Measurements from ENCODE around the gene TOX2. TPM values are rescaled to one million over a fixed set of nuclear protein-coding genes. Genes with fewer than 3 reads are reported as not detected.

TOX2 gene
- total RNA-seq, 1 experiment from 2014 or later = 1.8 TPM

DNA sequence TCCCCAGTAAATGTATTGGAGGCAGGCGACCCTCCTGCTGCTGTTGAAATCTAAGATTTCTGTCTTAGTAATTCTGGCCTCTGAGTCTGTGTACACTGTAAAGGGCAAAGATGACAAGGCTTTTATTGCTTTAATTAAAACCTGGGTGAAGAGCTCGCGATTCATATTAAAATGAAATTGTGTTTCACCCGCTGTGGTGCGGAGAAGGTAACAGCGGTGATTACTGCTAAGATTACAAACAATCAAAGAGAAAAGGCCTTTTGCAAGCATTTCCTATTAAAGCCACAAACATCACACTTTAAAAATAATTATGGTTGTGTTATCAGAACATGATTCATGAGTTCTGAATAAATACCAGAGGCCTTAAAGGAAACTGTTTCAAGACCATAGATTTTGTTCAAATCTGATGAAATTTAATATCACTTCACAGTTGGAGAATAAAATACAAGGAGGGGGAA, 69.3 kb downstream of the TOX2 start:
- no TSS peak for BruUV-seq (replicated peaks)
- no peaks in the 10 kb centered on the region for H3K9me2 ChIP-seq (replicated peaks; ENCODE audit: low read length)
- no peaks in the 10 kb centered on the region for H3K79me2 ChIP-seq (ENCODE audit: low read length)
- ChIA-PET POLR2A (ENCODE audit: unreplicated experiment) (no interaction called here), CTCF (no interaction called here)
- no peak overlapping the region for H3K27ac ChIP-seq (ENCODE audit: low read length)
- no peak overlapping the region for H2AFZ ChIP-seq (ENCODE audit: low read length)
- no peak overlapping the region for H3K4me2 ChIP-seq (ENCODE audit: low read length)
- no peaks in the 10 kb centered on the region for H3F3A ChIP-seq (ENCODE audit: low read length, unreplicated experiment)
- H3K4me3 ChIP-seq (ENCODE audit: low read length) = no peak overlapping the region
- no peaks in the 10 kb centered on the region for H3K4me1 ChIP-seq (ENCODE audit: insufficient read depth, low read length)
- intact Hi-C loops (cut with micrococcal nuclease) = no loop called here
- H4K20me1 ChIP-seq (ENCODE audit: low read length) = no peaks in the 10 kb centered on the region
- no peaks in the 10 kb centered on the region for H3K9me3 ChIP-seq (ENCODE audit: low read length)
- no peaks in the 10 kb centered on the region for H3K27me3 ChIP-seq (ENCODE audit: low read length)
- no peak for DNase-seq
- no peak overlapping the region for H3K9ac ChIP-seq (ENCODE audit: low read length)
- no peaks in the 10 kb centered on the region for H3K36me3 ChIP-seq (ENCODE audit: low read depth, low read length)
- ATAC-seq = peak; percentile 35; the same call in 1 of the 2 replicates
- no peak for TF ChIP-seq EZH2 (IDR thresholded peaks at IDR 0.05; ENCODE audit: low read length, unreplicated experiment)
- TF ChIP-seq, protein P1, sequence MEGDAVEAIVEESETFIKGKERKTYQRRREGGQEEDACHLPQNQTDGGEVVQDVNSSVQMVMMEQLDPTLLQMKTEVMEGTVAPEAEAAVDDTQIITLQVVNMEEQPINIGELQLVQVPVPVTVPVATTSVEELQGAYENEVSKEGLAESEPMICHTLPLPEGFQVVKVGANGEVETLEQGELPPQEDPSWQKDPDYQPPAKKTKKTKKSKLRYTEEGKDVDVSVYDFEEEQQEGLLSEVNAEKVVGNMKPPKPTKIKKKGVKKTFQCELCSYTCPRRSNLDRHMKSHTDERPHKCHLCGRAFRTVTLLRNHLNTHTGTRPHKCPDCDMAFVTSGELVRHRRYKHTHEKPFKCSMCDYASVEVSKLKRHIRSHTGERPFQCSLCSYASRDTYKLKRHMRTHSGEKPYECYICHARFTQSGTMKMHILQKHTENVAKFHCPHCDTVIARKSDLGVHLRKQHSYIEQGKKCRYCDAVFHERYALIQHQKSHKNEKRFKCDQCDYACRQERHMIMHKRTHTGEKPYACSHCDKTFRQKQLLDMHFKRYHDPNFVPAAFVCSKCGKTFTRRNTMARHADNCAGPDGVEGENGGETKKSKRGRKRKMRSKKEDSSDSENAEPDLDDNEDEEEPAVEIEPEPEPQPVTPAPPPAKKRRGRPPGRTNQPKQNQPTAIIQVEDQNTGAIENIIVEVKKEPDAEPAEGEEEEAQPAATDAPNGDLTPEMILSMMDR (conservative IDR thresholded peaks at IDR 0.05; ENCODE audit: low read depth, low read length) = no peak

DNA sequence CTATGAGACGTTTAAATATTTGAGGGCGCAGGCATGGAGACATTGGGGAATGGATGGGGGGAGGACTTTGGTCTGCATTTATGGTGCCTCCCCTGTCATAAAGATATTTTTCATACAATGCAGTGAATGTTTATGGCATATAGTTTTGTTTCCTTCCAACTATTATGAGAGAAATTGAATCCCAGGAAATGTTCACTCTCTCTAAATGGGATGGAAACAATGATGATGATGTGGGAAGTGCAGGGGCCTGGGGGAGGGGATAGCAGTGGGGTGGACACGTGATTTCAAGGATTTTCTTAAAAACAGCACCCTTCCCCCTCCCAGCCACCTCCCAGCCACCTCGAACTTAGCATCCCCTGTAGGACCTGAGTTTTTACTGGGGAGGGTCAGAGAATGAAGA, 69.9 kb downstream of the TOX2 start:
- ChIA-PET POLR2A (ENCODE audit: unreplicated experiment) (no interaction called here), CTCF (no interaction called here)
- ATAC-seq = no peak
- no peaks in the 10 kb centered on the region for H3K27me3 ChIP-seq (ENCODE audit: low read length)
- no peaks in the 10 kb centered on the region for H3K4me1 ChIP-seq (ENCODE audit: insufficient read depth, low read length)
- no peaks in the 10 kb centered on the region for H3F3A ChIP-seq (ENCODE audit: low read length, unreplicated experiment)
- intact Hi-C loops (cut with micrococcal nuclease) = no loop called here
- no peak overlapping the region for H3K4me2 ChIP-seq (ENCODE audit: low read length)
- H4K20me1 ChIP-seq (ENCODE audit: low read length) = no peaks in the 10 kb centered on the region
- H3K36me3 ChIP-seq (ENCODE audit: low read depth, low read length) = no peaks in the 10 kb centered on the region
- DNase-seq = no peak
- H3K4me3 ChIP-seq (ENCODE audit: low read length) = no peak overlapping the region
- H3K9me2 ChIP-seq (replicated peaks; ENCODE audit: low read length) = no peaks in the 10 kb centered on the region
- no TSS peak for BruUV-seq (replicated peaks)
- no peaks in the 10 kb centered on the region for H3K9me3 ChIP-seq (ENCODE audit: low read length)
- no peaks in the 10 kb centered on the region for H3K79me2 ChIP-seq (ENCODE audit: low read length)
- H3K9ac ChIP-seq (ENCODE audit: low read length) = no peak overlapping the region
- H3K27ac ChIP-seq (ENCODE audit: low read length) = no peak overlapping the region
- TF ChIP-seq, protein P1 (conservative IDR thresholded peaks at IDR 0.05; ENCODE audit: low read depth, low read length) = no peak
- no peak for TF ChIP-seq EZH2phosphoT487 (IDR thresholded peaks at IDR 0.05; ENCODE audit: borderline replicate concordance, low read length)
- no peak for TF ChIP-seq EZH2 (IDR thresholded peaks at IDR 0.05; ENCODE audit: low read length, unreplicated experiment)
- H2AFZ ChIP-seq (ENCODE audit: low read length) = no peak overlapping the region

DNA sequence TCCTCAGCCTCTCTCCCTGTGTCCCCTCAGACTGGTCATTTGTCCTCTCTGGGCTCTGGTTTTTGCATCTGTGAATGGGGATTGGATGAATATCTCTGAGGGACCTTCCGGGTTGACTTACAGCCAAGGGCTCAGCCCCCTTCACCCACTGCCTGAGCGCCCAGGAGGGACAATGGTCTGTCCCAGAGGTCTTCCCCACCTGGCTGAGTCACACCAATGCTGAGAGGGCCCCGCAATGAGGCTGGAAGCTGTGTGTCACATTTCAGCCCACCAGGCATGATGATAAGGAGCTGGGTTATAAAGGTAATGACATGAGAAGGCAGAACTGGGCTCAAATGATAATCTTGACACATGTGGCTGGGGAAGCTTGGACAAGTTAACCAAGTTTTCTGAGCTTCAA, 70.5 kb downstream of the TOX2 start:
- Histone ChIP-seq H3K36me3 (ENCODE audit: low read depth, low read length) (no peaks in the 10 kb centered on the region), H3K9me3 (ENCODE audit: low read length) (no peaks in the 10 kb centered on the region), H3K9me2 (replicated peaks; ENCODE audit: low read length) (no peaks in the 10 kb centered on the region), H3F3A (ENCODE audit: low read length, unreplicated experiment) (no peaks in the 10 kb centered on the region), H3K9ac (ENCODE audit: low read length) (no peak overlapping the region), H3K27me3 (ENCODE audit: low read length) (no peaks in the 10 kb centered on the region), H2AFZ (ENCODE audit: low read length) (no peak overlapping the region), H3K4me2 (ENCODE audit: low read length) (no peak overlapping the region), H4K20me1 (ENCODE audit: low read length) (no peaks in the 10 kb centered on the region), H3K4me1 (ENCODE audit: insufficient read depth, low read length) (no peaks in the 10 kb centered on the region), H3K4me3 (ENCODE audit: low read length) (no peak overlapping the region), H3K27ac (ENCODE audit: low read length) (no peak overlapping the region), H3K79me2 (ENCODE audit: low read length) (no peaks in the 10 kb centered on the region)
- ATAC-seq (no peak), DNase-seq (no peak)
- CTCF ChIA-PET = no interaction called here
- TF ChIP-seq EZH2phosphoT487 (IDR thresholded peaks at IDR 0.05; ENCODE audit: borderline replicate concordance, low read length) (no peak), EZH2 (IDR thresholded peaks at IDR 0.05; ENCODE audit: low read length, unreplicated experiment) (no peak)
- TF ChIP-seq, protein P1 (conservative IDR thresholded peaks at IDR 0.05; ENCODE audit: low read depth, low read length) = no peak
- intact Hi-C loops (cut with micrococcal nuclease) = no loop called here
- POLR2A ChIA-PET (ENCODE audit: unreplicated experiment) = no interaction called here
- no TSS peak for BruUV-seq (replicated peaks)

All from PC-3 (cell line).